Breast epithelium (tissue), 3 donors: Measurements from ENCODE around the gene NAIF1.

Source experiments
- CTCF ChIP-seq, 3 donors: fragments of 450-650 bp; IDR thresholded peaks; one replicate each; pipeline ENCODE4 v1.5.1; 2016 to 2017; ENCODE audit warnings: antibody characterized with exemption in 3 of 3, mild to moderate bottlenecking in 3 of 3, moderate library complexity in 3 of 3
- POLR2A ChIP-seq: fragments of 450-650 bp; IDR thresholded peaks from one replicate; pipeline ENCODE4 v1.6.1; 2016; ENCODE audit warnings: antibody characterized with exemption, mild to moderate bottlenecking, moderate library complexity
- POLR2AphosphoS5 ChIP-seq, 3 donors: sonication (generic); formaldehyde crosslinking; IDR thresholded peaks; one replicate each; pipeline ENCODE4 v1.6.1; 2017; ENCODE audit warnings: antibody characterized with exemption in 3 of 3

GRCh38 chr9:128020692-128021091 lies 46.4 kb downstream of the NAIF1 start:
- no peak for TF ChIP-seq POLR2A
- no peak for TF ChIP-seq CTCF (IDR thresholded peaks at IDR 0.05)
- TF ChIP-seq POLR2AphosphoS5 (IDR thresholded peaks at IDR 0.05) = no peak
